HG02763 (cell line): Measurements from ENCODE around the gene MPHOSPH9.

Source experiments
- ATAC-seq: cut with Tn5 transposase; IDR thresholded peaks from one replicate; pipeline ENCODE4 v1.9.1; 2021; ENCODE audit warnings: mild to moderate bottlenecking, moderate library complexity; ENCODE audit not compliant: unreplicated experiment

Gene MPHOSPH9

GRCh38 chr12:123131291-123131832 lies 101.6 kb downstream of the MPHOSPH9 start:
- no peak for ATAC-seq

- no peak for ATAC-seq
Observed at GRCh38 chr12:123129621-123130020, 103.3 kb downstream of the MPHOSPH9 start.

GRCh38 chr12:123127182-123127495 lies 105.8 kb downstream of the MPHOSPH9 start:
- ATAC-seq: no peak

GRCh38 chr12:123126294-123127181 lies 106.4 kb downstream of the MPHOSPH9 start:
- ATAC-seq: no peak

- no peak for ATAC-seq
Observed at GRCh38 chr12:123122626-123123025, 110.3 kb downstream of the MPHOSPH9 start.

- ATAC-seq: no peak
Observed at GRCh38 chr12:123121670-123122069, 111.3 kb downstream of the MPHOSPH9 start.

- peak; percentile 20 for ATAC-seq
Observed at GRCh38 chr12:123120452-123121166, 112.3 kb downstream of the MPHOSPH9 start.

GRCh38 chr12:123119808-123120207 lies 113.1 kb downstream of the MPHOSPH9 start:
- ATAC-seq: peak; percentile 64

- no peak for ATAC-seq
Observed at GRCh38 chr12:123118497-123118896, 114.4 kb downstream of the MPHOSPH9 start.

GRCh38 chr12:123115409-123116121 lies 117.4 kb downstream of the MPHOSPH9 start:
- ATAC-seq: no peak

- no peak for ATAC-seq
Observed at GRCh38 chr12:123114304-123115083, 118.4 kb downstream of the MPHOSPH9 start.

- ATAC-seq: no peak
Observed at GRCh38 chr12:123113026-123113425, 119.9 kb downstream of the MPHOSPH9 start.

GRCh38 chr12:123111498-123112165 lies 121.3 kb downstream of the MPHOSPH9 start:
- ATAC-seq: no peak

- no peak for ATAC-seq
Observed at GRCh38 chr12:123109319-123109772, 123.6 kb downstream of the MPHOSPH9 start.

- no peak for ATAC-seq
Observed at GRCh38 chr12:123108682-123109066, 124.3 kb downstream of the MPHOSPH9 start.

GRCh38 chr12:123107926-123108681 lies 124.8 kb downstream of the MPHOSPH9 start:
- ATAC-seq: no peak

- no peak for ATAC-seq
Observed at GRCh38 chr12:123106640-123107359, 126.1 kb downstream of the MPHOSPH9 start.

- no peak for ATAC-seq
Observed at GRCh38 chr12:123105211-123105826, 127.6 kb downstream of the MPHOSPH9 start.
